K562 (cell line): ENCODE measurements around the gene NRXN3. TPM values are rescaled to one million over a fixed set of nuclear protein-coding genes. Genes with fewer than 3 reads are reported as not detected.

Source experiments
- ATAC-seq: fragments of 200-7000 bp; cut with Tn5 transposase; 3 replicates; pipeline ENCODE4 v1.9.1; 2020; ENCODE audit warnings: moderate library complexity
- BruUV-seq: library from RNA; stranded (reverse); fragments of 400-500 nt; replicated peaks from 2 replicates; lab custom pipeline; 2021; lab: Mats Ljungman, UMichigan
- CTCF ChIA-PET: fragments of 300-600 bp; formaldehyde crosslinking; extraction: SDS; loops from one replicate; lab custom pipeline; 2021; ENCODE audit warnings: low intra/inter-chr PET ratio; lab: Yijun Ruan, JAX
- POLR2A ChIA-PET: fragments of 300-600, 350-650 bp; sonication (Branson Sonifier 250); formaldehyde crosslinking; extraction: SDS; loops from one replicate; lab custom pipeline; 2021; ENCODE audit warnings: antibody characterized with exemption, inconsistent platforms; lab: Yijun Ruan, JAX
- DNase-seq, 4 experiments: peaks; one replicate each; pipeline versions ENCODE4 v3.0.0 to v3.0.0-alpha.2; 2011 to 2018; ENCODE audit warnings: low spot score in 3 of 4, mixed read lengths in 3 of 4; ENCODE audit errors: extremely low read depth in 1 of 4
- FAIRE-seq: peaks from 2 replicates; lab custom pipeline; 2011; peaks lifted over from hg19 to GRCh38; lab: Jason Lieb, UNC
- H2AFZ ChIP-seq: 2 replicates; pipeline ENCODE4 v1.6.0; 2011; ENCODE audit warnings: low read depth, low read length, control low read depth, inconsistent platforms
- H3K27ac ChIP-seq: fragments of 200-600 bp; 3 replicates; pipeline ENCODE4 v1.8.0; 2011; ENCODE audit warnings: low read depth, mild to moderate bottlenecking, control low read depth, inconsistent platforms, low read length, moderate library complexity, mixed read lengths; ENCODE audit errors: extremely low read depth
- H3K27me3 ChIP-seq, 2 experiments: fragments of 300-600 bp in 1 of 2; 2 replicates in 1 of 2; 3 replicates in 1 of 2; pipeline versions ENCODE4 v1.6.0 to v1.8.0; 2011; ENCODE audit warnings: inconsistent platforms in 2 of 2, low read length in 2 of 2, mild to moderate bottlenecking in 1 of 2, mixed read lengths in 1 of 2, moderate library complexity in 1 of 2; ENCODE audit not compliant: control insufficient read depth in 2 of 2, insufficient read depth in 2 of 2
- H3K36me3 ChIP-seq: fragments of 300-600 bp; 3 replicates; pipeline ENCODE4 v1.8.0; 2011; ENCODE audit warnings: mild to moderate bottlenecking, low read length, inconsistent platforms; ENCODE audit not compliant: control insufficient read depth, insufficient read depth
- H3K4me1 ChIP-seq, 2 experiments: fragments of 200-600 bp in 1 of 2; replicated peaks in 1 of 2; 2 replicates in 1 of 2; 3 replicates in 1 of 2; pipeline versions ENCODE4 v1.5.1 to v1.8.0; 2011; ENCODE audit warnings: inconsistent platforms in 2 of 2, low read length in 2 of 2, mild to moderate bottlenecking in 1 of 2, mixed read lengths in 1 of 2, moderate library complexity in 1 of 2; ENCODE audit not compliant: control insufficient read depth in 2 of 2, insufficient read depth in 2 of 2
- H3K4me2 ChIP-seq: 2 replicates; pipeline ENCODE4 v1.6.1; 2011; ENCODE audit warnings: low read length, control low read depth, inconsistent platforms, mixed read lengths; ENCODE audit not compliant: insufficient read depth
- H3K4me3 ChIP-seq: fragments of 200-600 bp; sonication (generic), shearing (Covaris generic); 2 replicates; pipeline ENCODE4 v1.5.1; 2016; ENCODE audit warnings: control low read depth, inconsistent platforms
- H3K79me2 ChIP-seq: fragments of 200-600 bp; 3 replicates; pipeline ENCODE4 v1.8.0; 2011; ENCODE audit warnings: low read length, inconsistent platforms; ENCODE audit not compliant: control insufficient read depth, insufficient read depth
- H3K9ac ChIP-seq, 2 experiments: 2 replicates each; pipeline versions ENCODE4 v1.6.0 to v1.6.1; 2011; ENCODE audit warnings: low read depth in 2 of 2, low read length in 2 of 2, control low read depth in 1 of 2, inconsistent platforms in 1 of 2, mild to moderate bottlenecking in 1 of 2, mixed read lengths in 1 of 2; ENCODE audit not compliant: insufficient read depth in 1 of 2
- H3K9me1 ChIP-seq: one replicate; pipeline ENCODE4 v1.6.0; 2011; ENCODE audit warnings: inconsistent platforms, mild to moderate bottlenecking, low read length, moderate library complexity; ENCODE audit not compliant: control insufficient read depth, insufficient read depth
- H3K9me3 ChIP-seq: replicated peaks from 2 replicates; pipeline ENCODE4 v1.5.1; 2011; ENCODE audit warnings: low read depth, low read length, inconsistent platforms; ENCODE audit not compliant: control insufficient read depth, insufficient read depth
- H4K20me1 ChIP-seq: replicated peaks from 2 replicates; pipeline ENCODE4 v1.6.1; 2011; ENCODE audit warnings: low read length, inconsistent platforms, mixed read lengths; ENCODE audit not compliant: control insufficient read depth, insufficient read depth
- ARID3A ChIP-seq: IDR thresholded peaks from 2 replicates; pipeline ENCODE4 v1.6.1; 2012; ENCODE audit warnings: low read depth, low read length, improper control_type of control experiment, borderline replicate concordance
- ELK3 ChIP-seq: fragments of 450-650 bp; formaldehyde crosslinking; IDR thresholded peaks from 2 replicates; pipeline ENCODE4 v1.4.0; 2020; ENCODE audit warnings: mild to moderate bottlenecking
- ESRRB ChIP-seq: fragments of 250-450 bp; sonication (Bioruptor Pico); IDR thresholded peaks from 2 replicates; pipeline ENCODE4 v1.5.0; 2020; ENCODE audit warnings: mild to moderate bottlenecking, moderate library complexity, borderline replicate concordance
- HDAC2 ChIP-seq: fragments of 450-650 bp; IDR thresholded peaks from 2 replicates; pipeline ENCODE4 v1.6.1; 2016; ENCODE audit warnings: mild to moderate bottlenecking
- MCM5 ChIP-seq: fragments of 450-650 bp; IDR thresholded peaks from 2 replicates; pipeline ENCODE4 v1.6.1; 2016; ENCODE audit warnings: low read depth
- MCM7 ChIP-seq, 2 experiments: fragments of 450-650 bp; IDR thresholded peaks; 2 replicates each; pipeline ENCODE4 v1.6.1; 2016 to 2018
- NELFE ChIP-seq: IDR thresholded peaks from 2 replicates; pipeline ENCODE4 v1.6.1; 2011; ENCODE audit warnings: mild to moderate bottlenecking; ENCODE audit not compliant: insufficient read depth, insufficient read length
- PURB ChIP-seq: sonication (generic); formaldehyde crosslinking; IDR thresholded peaks from 2 replicates; pipeline ENCODE4 v1.9.0; 2021; ENCODE audit warnings: low read depth, mild to moderate bottlenecking, missing genetic modification reagents
- PYGO2 ChIP-seq: fragments of 450-650 bp; IDR thresholded peaks from 2 replicates; pipeline ENCODE4 v1.6.1; 2016; ENCODE audit warnings: mild to moderate bottlenecking, missing genetic modification characterization, moderate library complexity, missing compliant biosample characterization
- RB1 ChIP-seq: fragments of 450-650 bp; IDR thresholded peaks from 2 replicates; pipeline ENCODE4 v1.6.1; 2017; ENCODE audit warnings: low read depth, mild to moderate bottlenecking
- SIN3B ChIP-seq: fragments of 450-650 bp; IDR thresholded peaks from 2 replicates; pipeline ENCODE4 v1.6.1; 2017; ENCODE audit warnings: low read depth, mild to moderate bottlenecking, moderate library complexity
- SMAD4 ChIP-seq: fragments of 250-450 bp; sonication (Bioruptor Pico); conservative IDR thresholded peaks from 2 replicates; pipeline ENCODE4 v1.8.0; 2021; ENCODE audit warnings: inconsistent platforms, mild to moderate bottlenecking, moderate library complexity
- USF1 ChIP-seq: sonication (generic); formaldehyde crosslinking; IDR thresholded peaks from 2 replicates; pipeline ENCODE4 v1.9.0; 2022; ENCODE audit warnings: mild to moderate bottlenecking, missing genetic modification reagents
- YBX1 ChIP-seq: fragments of 450-650 bp; IDR thresholded peaks from 2 replicates; pipeline ENCODE4 v1.7.1; 2016; ENCODE audit warnings: mild to moderate bottlenecking
- ZNF3 ChIP-seq: fragments of 250-450 bp; sonication (Bioruptor Pico); IDR thresholded peaks from 2 replicates; pipeline ENCODE4 v1.5.0; 2021; ENCODE audit warnings: mild to moderate bottlenecking, moderate library complexity
- ZZZ3 ChIP-seq: fragments of 450-650 bp; IDR thresholded peaks from 2 replicates; pipeline ENCODE4 v1.6.1; 2016; ENCODE audit warnings: antibody characterized with exemption, mild to moderate bottlenecking, moderate library complexity
- WGBS: fragments of 100-300 bp; shearing (Covaris generic); methylation state at CpG from one replicate; pipeline ENCODE4 v1.1.6; 2016; ENCODE audit warnings: low coverage, mixed read lengths; ENCODE audit not compliant: insufficient coverage; ENCODE audit errors: missing lambda C conversion rate; 5-methylcytosine and 5-hydroxymethylcytosine counted together
- in situ Hi-C: fragments of 300-500 bp; cut with MboI; formaldehyde crosslinking; loops from 4 replicates; pipeline ENCODE4 v1.15.0; 2018; ENCODE audit warnings: inconsistent platforms, mixed read lengths
- intact Hi-C: fragments of 100-400 bp; cut with micrococcal nuclease; formaldehyde crosslinking; loops from 2 replicates; pipeline ENCODE4 v1.14.2; 2022
- polyA plus RNA-seq, 8 experiments: library from polyadenylated mRNA; depleted of rRNA in 4 of 8; stranded (reverse) in 5 of 8; unstranded in 3 of 8; fragments of >200 nt; fragmentation: Nextera tagmentation in 2 of 8; fragmentation: Illumina TruSeq in 1 of 8; extraction: Ambion mirVana in 2 of 8; extraction: Trizol in 1 of 8; gene quantifications; 2 replicates each; pipeline versions ENCODE4 v1.2.1 to v1.2.3, GENCODE V29; 2011 to 2014; ENCODE audit warnings: inconsistent platforms in 1 of 8, missing spikeins in 1 of 8
- total RNA-seq, 7 experiments: library from RNA; depleted of rRNA in 6 of 7; stranded (reverse); fragments of >200 nt in 6 of 7; fragmentation: Illumina TruSeq in 2 of 7; extraction: Trizol in 2 of 7; gene quantifications; 2 replicates each; pipeline versions ENCODE4 v1.2.1 to v1.2.3, GENCODE V29; 2011 to 2021; ENCODE audit warnings: low replicate concordance in 1 of 7

NRXN3 gene
- total and polyA plus RNA-seq, 9 of the 15 experiments (the other 6 are each of a cell fraction or from before 2014, with no cell fraction given) = 0.09 TPM; not detected in 8

- Histone ChIP-seq H3K9me1 (no peaks in the 10 kb centered on the region), H3K9ac (no peak overlapping the region), H3K27ac (no peak overlapping the region), H3K79me2 (no peaks in the 10 kb centered on the region), H4K20me1 (no peaks in the 10 kb centered on the region), H3K4me2 (no peak overlapping the region), H3K4me3 (no peak overlapping the region), H3K9me3 (no peaks in the 10 kb centered on the region), H3K27me3 (no peaks in the 10 kb centered on the region), H2AFZ (no peak overlapping the region), H3K36me3 (no peaks in the 10 kb centered on the region), H3K4me1 (no peaks in the 10 kb centered on the region)
- BruUV-seq = no TSS peak
- no peak for ATAC-seq
- DNase-seq = no peak
- TF ChIP-seq ARID3A = no peak
- no peak for TF ChIP-seq MCM5
- no peak for TF ChIP-seq ELK3 (CRISPR knock-in tag)
- no peak for TF ChIP-seq SMAD4 (CRISPR knock-in tag)
- TF ChIP-seq USF1 (CRISPR knock-in tag) = no peak
- TF ChIP-seq PURB (CRISPR knock-in tag) = no peak
- TF ChIP-seq ZNF3 = no peak
- TF ChIP-seq ESRRB (CRISPR knock-in tag) = no peak
- no peak for TF ChIP-seq YBX1
- TF ChIP-seq NELFE = no peak
- no peak for TF ChIP-seq HDAC2
- no peak for TF ChIP-seq PYGO2
- TF ChIP-seq MCM7 (IDR thresholded peaks at IDR 0.05) = no peak
- no peak for TF ChIP-seq SIN3B
- TF ChIP-seq RB1 = no peak
- TF ChIP-seq ZZZ3 = no peak
- CTCF ChIA-PET = no interaction called here
- no peak for FAIRE-seq
- intact Hi-C loops = no loop called here
- in situ Hi-C loops = no loop called here
- POLR2A ChIA-PET = no interaction called here
- WGBS = 4% methylated on average over 3 of the region's 3 CpGs
Observed at GRCh38 chr14:78746086-78746595, 576.0 kb downstream of the NRXN3 start.
